IMR-90 (cell line): ENCODE results near the gene PODXL. TPM values are rescaled to one million over a fixed set of nuclear protein-coding genes. Genes with fewer than 3 reads are reported as not detected.

Experiments
- ATAC-seq: fragments of 200-7000 bp; cut with Tn5 transposase; 2 replicates; pipeline ENCODE4 v1.9.1; 2020; ENCODE audit warnings: low read depth, mild to moderate bottlenecking, moderate library complexity
- BruUV-seq: library from RNA; stranded (reverse); fragments of 400-500 nt; replicated peaks from 2 replicates; lab custom pipeline; 2021; lab: Mats Ljungman, UMichigan
- CTCF ChIA-PET: fragments of 300-600 bp; formaldehyde crosslinking; extraction: SDS; loops from one replicate; lab custom pipeline; 2021; ENCODE audit warnings: antibody characterized with exemption; lab: Yijun Ruan, JAX
- POLR2A ChIA-PET: fragments of 300-600 bp; sonication (Branson Sonifier 250); formaldehyde crosslinking; loops from one replicate; lab custom pipeline; 2022; ENCODE audit warnings: antibody characterized with exemption; ENCODE audit not compliant: unreplicated experiment; lab: Charles Lee
- DNase-seq: peaks from one replicate; pipeline ENCODE4 v3.0.0; 2013
- H2AFZ ChIP-seq: replicated peaks from 2 replicates; pipeline ENCODE3; 2013; ENCODE audit warnings: low read length, mild to moderate bottlenecking; ENCODE audit not compliant: poor library complexity
- H2AK5ac ChIP-seq: 2 replicates; pipeline ENCODE4 v1.6.1; 2013; ENCODE audit warnings: low read depth, low read length, inconsistent platforms
- H2AK9ac ChIP-seq: replicated peaks from 2 replicates; pipeline ENCODE3; 2013; ENCODE audit warnings: mild to moderate bottlenecking, low read depth, low read length, moderate library complexity; ENCODE audit not compliant: poor library complexity
- H2BK120ac ChIP-seq: 2 replicates; pipeline ENCODE4 v1.6.1; 2013; ENCODE audit warnings: low read depth, low read length, inconsistent platforms
- H2BK15ac ChIP-seq: 3 replicates; pipeline ENCODE4 v1.6.1; 2013; ENCODE audit warnings: low read depth, low read length, inconsistent platforms
- H2BK20ac ChIP-seq: 2 replicates; pipeline ENCODE4 v1.6.1; 2013; ENCODE audit warnings: low read depth, mild to moderate bottlenecking, inconsistent platforms, low read length, moderate library complexity
- H2BK5ac ChIP-seq: 2 replicates; pipeline ENCODE4 v1.6.1; 2013; ENCODE audit warnings: mild to moderate bottlenecking, low read depth, low read length, inconsistent platforms; ENCODE audit not compliant: poor library complexity, severe bottlenecking
- H3K14ac ChIP-seq: replicated peaks from 2 replicates; pipeline ENCODE4 v1.6.1; 2013; ENCODE audit warnings: low read depth, low read length, inconsistent platforms
- H3K18ac ChIP-seq: 2 replicates; pipeline ENCODE4 v1.6.1; 2013; ENCODE audit warnings: low read depth, low read length, control low read depth
- H3K23ac ChIP-seq: 2 replicates; pipeline ENCODE4 v1.6.1; 2013; ENCODE audit warnings: low read depth, low read length, inconsistent platforms
- H3K27ac ChIP-seq: 2 replicates; pipeline ENCODE4 v1.5.1; 2013; ENCODE audit warnings: mild to moderate bottlenecking, control low read depth, low read length; ENCODE audit not compliant: insufficient read depth
- H3K27me3 ChIP-seq: 2 replicates; pipeline ENCODE4 v1.6.1; 2013; ENCODE audit warnings: low read length; ENCODE audit not compliant: control insufficient read depth, insufficient read depth
- H3K36me3 ChIP-seq: 2 replicates; pipeline ENCODE4 v1.6.1; 2013; ENCODE audit warnings: low read length, mixed read lengths; ENCODE audit not compliant: control insufficient read depth, insufficient read depth
- H3K4ac ChIP-seq: 2 replicates; pipeline ENCODE4 v1.6.1; 2013; ENCODE audit warnings: low read depth, low read length, inconsistent platforms
- H3K4me1 ChIP-seq: 2 replicates; pipeline ENCODE4 v1.6.1; 2013; ENCODE audit warnings: low read length, mixed read lengths; ENCODE audit not compliant: control insufficient read depth, insufficient read depth
- H3K4me2 ChIP-seq: 2 replicates; pipeline ENCODE4 v1.6.1; 2013; ENCODE audit warnings: low read depth, mild to moderate bottlenecking, control low read depth, low read length, moderate library complexity
- H3K4me3 ChIP-seq: 2 replicates; pipeline ENCODE4 v1.5.1; 2013; ENCODE audit warnings: low read depth, mild to moderate bottlenecking, control low read depth, low read length, moderate library complexity; ENCODE audit not compliant: insufficient read depth
- H3K56ac ChIP-seq: 2 replicates; pipeline ENCODE4 v1.6.1; 2013; ENCODE audit warnings: low read length, inconsistent platforms; ENCODE audit not compliant: insufficient read depth; ENCODE audit errors: extremely low read depth
- H3K79me1 ChIP-seq, 2 experiments: 2 replicates each; pipeline ENCODE4 v1.6.1; 2013; ENCODE audit warnings: low read length in 2 of 2, inconsistent platforms in 1 of 2, low read depth in 1 of 2
- H3K9ac ChIP-seq: 2 replicates; pipeline ENCODE4 v1.6.1; 2013; ENCODE audit warnings: low read depth, low read length, control low read depth
- H3K9me1 ChIP-seq: 2 replicates; pipeline ENCODE4 v1.6.1; 2013; ENCODE audit warnings: low read length, inconsistent platforms; ENCODE audit not compliant: insufficient read depth
- H3K9me3 ChIP-seq: 2 replicates; pipeline ENCODE4 v1.6.1; 2013; ENCODE audit warnings: low read length; ENCODE audit not compliant: control insufficient read depth, insufficient read depth
- H4K20me1 ChIP-seq: 2 replicates; pipeline ENCODE4 v1.6.1; 2013; ENCODE audit warnings: low read length, inconsistent platforms; ENCODE audit not compliant: insufficient read depth
- H4K5ac ChIP-seq: 2 replicates; pipeline ENCODE4 v1.6.1; 2013; ENCODE audit warnings: mild to moderate bottlenecking, low read depth, low read length, control low read depth
- H4K8ac ChIP-seq, 2 experiments: 2 replicates each; pipeline ENCODE4 v1.6.1; 2013; ENCODE audit warnings: low read depth in 2 of 2, low read length in 2 of 2, control low read depth in 1 of 2, inconsistent platforms in 1 of 2
- H4K91ac ChIP-seq: 2 replicates; pipeline ENCODE4 v1.6.1; 2013; ENCODE audit warnings: low read depth, low read length, inconsistent platforms; ENCODE audit not compliant: insufficient read depth
- MAZ ChIP-seq: IDR thresholded peaks from 2 replicates; pipeline ENCODE4 v1.6.1; 2012; ENCODE audit warnings: low read depth, mild to moderate bottlenecking, low read length, improper control_type of control experiment, moderate library complexity, borderline replicate concordance
- RAD21 ChIP-seq: IDR thresholded peaks from 2 replicates; pipeline ENCODE4 v1.6.1; 2012; ENCODE audit warnings: low read length, improper control_type of control experiment
- WGBS, 2 experiments: methylation state at CpG; one replicate each; pipeline versions ENCODE4 v1.1.5 to v1.1.7; 2013; ENCODE audit warnings: missing lambda C conversion rate in 2 of 2; ENCODE audit not compliant: insufficient read length in 1 of 2; ENCODE audit errors: extremely low coverage in 2 of 2; 5-methylcytosine and 5-hydroxymethylcytosine counted together
- dilution Hi-C: fragments of 300-500 bp; cut with HindIII; formaldehyde crosslinking; loops from one replicate; pipeline ENCODE4 v1.14.3; 2018; ENCODE audit warnings: low sequenced_read_pairs; ENCODE audit not compliant: unreplicated experiment
- in situ Hi-C: fragments of 300-500 bp; cut with MboI; formaldehyde crosslinking; loops from 3 replicates; pipeline ENCODE4 v1.14.3; 2019; ENCODE audit warnings: low sequenced_read_pairs, inconsistent platforms, mixed read lengths
- intact Hi-C: fragments of 100-400 bp; cut with micrococcal nuclease; formaldehyde crosslinking; loops from 2 replicates; pipeline ENCODE4 v1.10.0; 2022
- polyA plus RNA-seq, 3 experiments: library from polyadenylated mRNA; depleted of rRNA; stranded (reverse); fragments of >200 nt; gene quantifications; 2 replicates each; pipeline ENCODE4 v1.2.3, GENCODE V29; 2012; ENCODE audit warnings: low replicate concordance in 1 of 3
- total RNA-seq: library from RNA; depleted of rRNA; stranded (reverse); fragments of >200 nt; gene quantifications from 2 replicates; pipeline ENCODE4 v1.2.3, GENCODE V29; 2012
- TF ChIP-seq, protein P1 (sequence below): conservative IDR thresholded peaks from 2 replicates; pipeline ENCODE4 v1.5.1; 2012; ENCODE audit warnings: mild to moderate bottlenecking, low read depth, low read length, improper control_type of control experiment

Gene PODXL
- total and polyA plus RNA-seq, 2 of the 4 experiments (the other 2 are of a cell fraction): 1.3 to 3.8 TPM

DNA sequence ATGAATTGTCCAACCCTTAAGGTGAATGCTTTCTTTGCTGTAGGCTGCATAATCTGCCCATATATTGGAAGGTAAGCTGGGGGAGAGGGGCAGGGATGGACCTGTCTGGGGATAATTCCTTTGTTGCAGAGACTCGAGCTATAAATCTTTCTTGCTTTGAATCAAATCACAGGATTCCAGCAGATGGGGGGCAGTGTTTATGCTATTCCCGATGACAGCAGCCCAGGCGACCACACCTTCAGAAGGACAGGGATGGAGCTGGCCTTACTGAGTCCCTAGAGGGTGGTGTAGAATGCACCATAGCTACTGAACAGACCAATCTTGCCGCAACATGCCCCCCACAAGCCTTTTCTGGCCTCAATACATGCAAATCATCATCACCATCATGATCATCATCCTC, 2.5 kb downstream of the PODXL start:
- no peak overlapping the region for H4K91ac ChIP-seq
- DNase-seq (no peak), ATAC-seq (no peak)
- no peak overlapping the region for H2BK120ac ChIP-seq
- H4K8ac ChIP-seq: no peak overlapping the region
- ChIA-PET POLR2A (no interaction called here), CTCF (no interaction called here)
- H2AK5ac ChIP-seq: no peak overlapping the region
- no peak overlapping the region for H3K56ac ChIP-seq
- no peak overlapping the region for H3K4ac ChIP-seq
- no peak overlapping the region for H3K4me2 ChIP-seq
- intact Hi-C loops (no loop called here), in situ Hi-C loops (no loop called here), dilution Hi-C loops (no loop called here)
- BruUV-seq: no TSS peak
- H3K4me3 ChIP-seq: no peak overlapping the region
- H2AFZ ChIP-seq: peak overlapping the region; percentile 54
- no peak overlapping the region for H4K5ac ChIP-seq
- no peaks in the 10 kb centered on the region; the same call in 1 of the 2 replicates for H4K20me1 ChIP-seq
- H3K9me1 ChIP-seq: peaks cover 6% of the 10 kb centered on the region; the same call in 1 of the 2 replicates
- peak overlapping the region; percentile 75 for H2AK9ac ChIP-seq
- no CpG with 5 or more reads among the region's 4 CpGs for WGBS, 2 experiments
- no peaks in the 10 kb centered on the region for H3K9me3 ChIP-seq
- H3K18ac ChIP-seq: no peak overlapping the region
- H3K14ac ChIP-seq: no peak overlapping the region
- H3K9ac ChIP-seq: no peak overlapping the region
- H2BK15ac ChIP-seq: no peak overlapping the region
- no peak overlapping the region for H3K23ac ChIP-seq
- H2BK20ac ChIP-seq: no peak overlapping the region
- TF ChIP-seq, protein P1, sequence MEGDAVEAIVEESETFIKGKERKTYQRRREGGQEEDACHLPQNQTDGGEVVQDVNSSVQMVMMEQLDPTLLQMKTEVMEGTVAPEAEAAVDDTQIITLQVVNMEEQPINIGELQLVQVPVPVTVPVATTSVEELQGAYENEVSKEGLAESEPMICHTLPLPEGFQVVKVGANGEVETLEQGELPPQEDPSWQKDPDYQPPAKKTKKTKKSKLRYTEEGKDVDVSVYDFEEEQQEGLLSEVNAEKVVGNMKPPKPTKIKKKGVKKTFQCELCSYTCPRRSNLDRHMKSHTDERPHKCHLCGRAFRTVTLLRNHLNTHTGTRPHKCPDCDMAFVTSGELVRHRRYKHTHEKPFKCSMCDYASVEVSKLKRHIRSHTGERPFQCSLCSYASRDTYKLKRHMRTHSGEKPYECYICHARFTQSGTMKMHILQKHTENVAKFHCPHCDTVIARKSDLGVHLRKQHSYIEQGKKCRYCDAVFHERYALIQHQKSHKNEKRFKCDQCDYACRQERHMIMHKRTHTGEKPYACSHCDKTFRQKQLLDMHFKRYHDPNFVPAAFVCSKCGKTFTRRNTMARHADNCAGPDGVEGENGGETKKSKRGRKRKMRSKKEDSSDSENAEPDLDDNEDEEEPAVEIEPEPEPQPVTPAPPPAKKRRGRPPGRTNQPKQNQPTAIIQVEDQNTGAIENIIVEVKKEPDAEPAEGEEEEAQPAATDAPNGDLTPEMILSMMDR: no peak
- TF ChIP-seq RAD21 (no peak), MAZ (no peak)
- no peaks in the 10 kb centered on the region for H3K36me3 ChIP-seq
- H3K27ac ChIP-seq: no peak overlapping the region
- H3K27me3 ChIP-seq: peaks cover 31% of the 10 kb centered on the region; the same call in 1 of the 2 replicates
- H3K4me1 ChIP-seq: 0 out of 2 replicates have a peak, but pooled peaks cover 4% of the 10 kb centered on the region
- H2BK5ac ChIP-seq: no peak overlapping the region
- H3K79me1 ChIP-seq: peaks cover 0 to 11% of the 10 kb centered on the region in 2 experiments; a peak in 2 of 4 replicates
